Spinal cord (tissue), 10 donors: Measurements from ENCODE around the gene MAP3K20. TPM values are rescaled to one million over a fixed set of nuclear protein-coding genes. Genes with fewer than 3 reads are reported as not detected.

Source experiments
- DNase-seq, 6 donors: peaks; one replicate each; pipeline versions ENCODE4 v3.0.0 to v3.0.0-alpha.2; 2013 to 2015; ENCODE audit warnings: low spot score in 6 of 6, low read depth in 4 of 6
- H3K27ac ChIP-seq: one replicate; pipeline ENCODE4 v1.5.1; 2013; ENCODE audit warnings: low read depth, low read length, control low read depth
- H3K27me3 ChIP-seq: one replicate; pipeline ENCODE4 v1.6.1; 2013; ENCODE audit warnings: low read length; ENCODE audit not compliant: control insufficient read depth, insufficient read depth
- H3K36me3 ChIP-seq: one replicate; pipeline ENCODE4 v1.6.1; 2013; ENCODE audit warnings: low read length; ENCODE audit not compliant: control insufficient read depth, insufficient read depth
- H3K4me1 ChIP-seq: one replicate; pipeline ENCODE4 v1.6.1; 2013; ENCODE audit warnings: low read length; ENCODE audit not compliant: control insufficient read depth, insufficient read depth
- H3K4me3 ChIP-seq: one replicate; pipeline ENCODE4 v1.5.1; 2013; ENCODE audit warnings: low read depth, low read length, control low read depth
- H3K9me3 ChIP-seq: one replicate; pipeline ENCODE4 v1.6.1; 2013; ENCODE audit warnings: low read length; ENCODE audit not compliant: control insufficient read depth, insufficient read depth
- WGBS: methylation state at CpG from one replicate; pipeline ENCODE4 v1.1.5; 2013; ENCODE audit warnings: missing lambda C conversion rate; ENCODE audit not compliant: insufficient coverage; 5-methylcytosine and 5-hydroxymethylcytosine counted together
- polyA plus RNA-seq, 2 donors: library from polyadenylated mRNA; unstranded; fragments of 120-200 nt; gene quantifications; one replicate each; pipeline ENCODE4 v1.2.1, GENCODE V29; 2013; ENCODE audit not compliant: insufficient read length in 2 of 2
- total RNA-seq, 2 donors: library from RNA; depleted of rRNA in 1 of 2; stranded (reverse); fragments of 120-200 nt in 1 of 2; fragments of >200 nt in 1 of 2; gene quantifications; one replicate each; pipeline versions ENCODE4 v1.2.3 to v1.2.4, GENCODE V29; 2013 to 2014
- donor health status: healthy.

MAP3K20 gene
- total and polyA plus RNA-seq, 4 donors, result 8.0 to 26.8 (median 16.6) TPM

- 100% methylated on average over 2 of the region's 5 CpGs for WGBS
- no peak overlapping the region for H3K4me3 ChIP-seq
- no peaks in the 10 kb centered on the region for H3K4me1 ChIP-seq
- no peak for DNase-seq
- H3K27ac ChIP-seq, result no peak overlapping the region
- no peaks in the 10 kb centered on the region for H3K9me3 ChIP-seq
- H3K27me3 ChIP-seq, result no peaks in the 10 kb centered on the region
- no peaks in the 10 kb centered on the region for H3K36me3 ChIP-seq
Measured at GRCh38 chr2:173230181-173230580, 154.5 kb downstream of the MAP3K20 start.

- Histone ChIP-seq H3K36me3 (no peaks in the 10 kb centered on the region), H3K9me3 (no peaks in the 10 kb centered on the region), H3K27me3 (no peaks in the 10 kb centered on the region), H3K27ac (no peak overlapping the region), H3K4me3 (no peak overlapping the region), H3K4me1 (no peaks in the 10 kb centered on the region)
- DNase-seq, result peak in 1 of 6 donors; percentile 30
- WGBS, result 55% methylated on average over 1 of the region's 1 CpG
Measured at GRCh38 chr2:173231042-173231441, 155.4 kb downstream of the MAP3K20 start.

GRCh38 chr2:173231465-173231864 is 155.8 kb downstream of the MAP3K20 start:
- Histone ChIP-seq H3K27ac (no peak overlapping the region), H3K27me3 (no peaks in the 10 kb centered on the region), H3K4me1 (no peaks in the 10 kb centered on the region), H3K36me3 (no peaks in the 10 kb centered on the region), H3K4me3 (no peak overlapping the region), H3K9me3 (no peaks in the 10 kb centered on the region)
- 62% methylated on average over 1 of the region's 1 CpG for WGBS
- DNase-seq, result no peak

- H3K27ac ChIP-seq, result no peak overlapping the region
- WGBS, result 80% methylated on average over 2 of the region's 5 CpGs
- H3K36me3 ChIP-seq, result no peaks in the 10 kb centered on the region
Measured at GRCh38 chr2:173232956-173233744, 157.5 kb downstream of the MAP3K20 start.

GRCh38 chr2:173235947-173236803 is 160.5 kb downstream of the MAP3K20 start:
- H3K36me3 ChIP-seq, result no peaks in the 10 kb centered on the region
- H3K4me1 ChIP-seq, result no peaks in the 10 kb centered on the region
- H3K27ac ChIP-seq, result no peak overlapping the region
- WGBS, result 95% methylated on average over 4 of the region's 5 CpGs
- no peaks in the 10 kb centered on the region for H3K9me3 ChIP-seq
- DNase-seq, result no peak
- no peak overlapping the region for H3K4me3 ChIP-seq
- no peaks in the 10 kb centered on the region for H3K27me3 ChIP-seq

More at GRCh38 chr2:173232956-173233744, 157.5 kb downstream of the MAP3K20 start:
- no peak for DNase-seq
- Histone ChIP-seq H3K9me3 (no peaks in the 10 kb centered on the region), H3K4me3 (no peak overlapping the region), H3K4me1 (no peaks in the 10 kb centered on the region), H3K27me3 (no peaks in the 10 kb centered on the region)

GRCh38 chr2:173238385-173238784 is 162.7 kb downstream of the MAP3K20 start:
- Histone ChIP-seq H3K36me3 (no peaks in the 10 kb centered on the region), H3K4me3 (no peak overlapping the region)
- WGBS, result no CpG with 5 or more reads among the region's 4 CpGs

GRCh38 chr2:173238831-173239230 is 163.2 kb downstream of the MAP3K20 start:
- no peak overlapping the region for H3K27ac ChIP-seq
- H3K9me3 ChIP-seq, result no peaks in the 10 kb centered on the region
- no peaks in the 10 kb centered on the region for H3K36me3 ChIP-seq
- no peak overlapping the region for H3K4me3 ChIP-seq
- no peaks in the 10 kb centered on the region for H3K27me3 ChIP-seq
- H3K4me1 ChIP-seq, result no peaks in the 10 kb centered on the region
- no peak for DNase-seq
- no CpG with 5 or more reads among the region's 3 CpGs for WGBS

More at GRCh38 chr2:173238385-173238784, 162.7 kb downstream of the MAP3K20 start:
- H3K4me1 ChIP-seq, result no peaks in the 10 kb centered on the region
- H3K27ac ChIP-seq, result no peak overlapping the region
- no peaks in the 10 kb centered on the region for H3K9me3 ChIP-seq
- no peaks in the 10 kb centered on the region for H3K27me3 ChIP-seq
- no peak for DNase-seq

GRCh38 chr2:173239644-173240043 is 164.0 kb downstream of the MAP3K20 start:
- Histone ChIP-seq H3K4me1 (no peaks in the 10 kb centered on the region), H3K4me3 (no peak overlapping the region), H3K27me3 (no peaks in the 10 kb centered on the region), H3K9me3 (no peaks in the 10 kb centered on the region), H3K27ac (no peak overlapping the region), H3K36me3 (no peaks in the 10 kb centered on the region)
- DNase-seq, result no peak
- whole genome bisulfite sequencing, result no CpG with 5 or more reads among the region's 2 CpGs

GRCh38 chr2:173240083-173240482 is 164.4 kb downstream of the MAP3K20 start:
- WGBS, result 92% methylated on average over 2 of the region's 2 CpGs
- no peak overlapping the region for H3K27ac ChIP-seq

More at GRCh38 chr2:173240083-173240482, 164.4 kb downstream of the MAP3K20 start:
- H3K9me3 ChIP-seq, result no peaks in the 10 kb centered on the region
- no peaks in the 10 kb centered on the region for H3K27me3 ChIP-seq
- no peak for DNase-seq
- no peak overlapping the region for H3K4me3 ChIP-seq
- H3K4me1 ChIP-seq, result no peaks in the 10 kb centered on the region
- H3K36me3 ChIP-seq, result no peaks in the 10 kb centered on the region
